Esophagus (tissue), 2 donors: Measurements from ENCODE around the gene WWOX. TPM values are rescaled to one million over a fixed set of nuclear protein-coding genes. Genes with fewer than 3 reads are reported as not detected.

Experiments
- H3K27ac ChIP-seq, 2 donors: one replicate each; pipeline ENCODE4 v1.5.1; 2013; ENCODE audit warnings: low read depth in 2 of 2, mild to moderate bottlenecking in 2 of 2, inconsistent platforms in 1 of 2, low read length in 1 of 2, moderate library complexity in 1 of 2
- H3K27me3 ChIP-seq, 2 donors: one replicate each; pipeline ENCODE4 v1.6.1; 2013; ENCODE audit warnings: low read length in 2 of 2, control low read depth in 1 of 2, mild to moderate bottlenecking in 1 of 2; ENCODE audit not compliant: insufficient read depth in 2 of 2, control insufficient read depth in 1 of 2
- H3K36me3 ChIP-seq, 2 donors: one replicate each; pipeline ENCODE4 v1.6.1; 2013; ENCODE audit warnings: low read length in 1 of 2; ENCODE audit not compliant: control insufficient read depth in 2 of 2, insufficient read depth in 2 of 2
- H3K4me1 ChIP-seq, 2 donors: one replicate each; pipeline ENCODE4 v1.6.1; 2013; ENCODE audit warnings: low read length in 1 of 2; ENCODE audit not compliant: control insufficient read depth in 2 of 2, insufficient read depth in 2 of 2
- H3K4me3 ChIP-seq, 2 donors: one replicate each; pipeline ENCODE4 v1.5.1; 2013; ENCODE audit warnings: low read length in 2 of 2, mild to moderate bottlenecking in 2 of 2, low read depth in 1 of 2, moderate library complexity in 1 of 2
- H3K9me3 ChIP-seq, 2 donors: one replicate each; pipeline ENCODE4 v1.6.1; 2013; ENCODE audit warnings: mild to moderate bottlenecking in 2 of 2, low read depth in 1 of 2, low read length in 1 of 2, moderate library complexity in 1 of 2; ENCODE audit not compliant: control insufficient read depth in 2 of 2, insufficient read depth in 1 of 2
- WGBS, 2 donors: extraction: QIAGEN DNeasy Blood & Tissue Kit; methylation state at CpG; one replicate each; pipeline ENCODE4 v1.1.7; 2013; 5-methylcytosine and 5-hydroxymethylcytosine counted together
- polyA plus RNA-seq, 2 donors: library from polyadenylated mRNA; stranded (reverse); fragments of 200-250 nt; gene quantifications; one replicate each; pipeline ENCODE4 v1.2.3, GENCODE V29; 2013
- donor health status: healthy with polysubstance abuse.
- donor health status: Bipolar disorder and iron deficiency.

WWOX gene
- polyA plus RNA-seq, 2 donors, result 6.4 to 9.1 TPM

GRCh38 chr16:78962457-78962929 lies 863.0 kb downstream of the WWOX start:
- Histone ChIP-seq H3K27me3 (no peaks in the 10 kb centered on the region), H3K36me3 (no peaks in the 10 kb centered on the region), H3K4me3 (no peak overlapping the region), H3K27ac (no peak overlapping the region), H3K9me3 (no peaks in the 10 kb centered on the region), H3K4me1 (no peaks in the 10 kb centered on the region)
- 71 to 76% methylated on average over 2 of the region's 2 CpGs for WGBS, 2 donors

GRCh38 chr16:78967948-78968347 lies 868.5 kb downstream of the WWOX start:
- Histone ChIP-seq H3K4me1 (peaks cover 0 to 2% of the 10 kb centered on the region in 2 donors), H3K27ac (no peak overlapping the region), H3K4me3 (no peak overlapping the region), H3K27me3 (no peaks in the 10 kb centered on the region), H3K36me3 (no peaks in the 10 kb centered on the region), H3K9me3 (no peaks in the 10 kb centered on the region)
- 83 to 89% methylated on average over 20 of the region's 20 CpGs for WGBS, 2 donors

- Histone ChIP-seq H3K36me3 (no peaks in the 10 kb centered on the region), H3K27me3 (no peaks in the 10 kb centered on the region), H3K27ac (no peak overlapping the region), H3K4me1 (peaks cover 0 to 2% of the 10 kb centered on the region in 2 donors), H3K4me3 (no peak overlapping the region), H3K9me3 (no peaks in the 10 kb centered on the region)
- 55 to 61% methylated on average over 3 of the region's 3 CpGs for WGBS, 2 donors
These were observed 870.3 kb downstream of the WWOX start for GRCh38 chr16:78969721-78970120.

GRCh38 chr16:78970650-78971049 lies 871.2 kb downstream of the WWOX start:
- Histone ChIP-seq H3K36me3 (no peaks in the 10 kb centered on the region), H3K4me1 (peaks cover 0 to 2% of the 10 kb centered on the region in 2 donors), H3K27me3 (no peaks in the 10 kb centered on the region), H3K27ac (no peak overlapping the region), H3K9me3 (no peaks in the 10 kb centered on the region), H3K4me3 (no peak overlapping the region)
- 90 to 96% methylated on average over 2 of the region's 2 CpGs for WGBS, 2 donors

GRCh38 chr16:78972006-78972405 lies 872.6 kb downstream of the WWOX start:
- Histone ChIP-seq H3K4me1 (peaks cover 0 to 2% of the 10 kb centered on the region in 2 donors), H3K4me3 (no peak overlapping the region), H3K36me3 (no peaks in the 10 kb centered on the region), H3K27ac (no peak overlapping the region), H3K9me3 (no peaks in the 10 kb centered on the region), H3K27me3 (no peaks in the 10 kb centered on the region)
- 81 to 82% methylated on average over 10 of the region's 10 CpGs for WGBS, 2 donors

- peaks cover 0 to under 1% of the 10 kb centered on the region in 2 donors for H3K4me1 ChIP-seq
- WGBS, 2 donors, result 63 to 70% methylated on average over 13 of the region's 13 CpGs
- H3K4me3 ChIP-seq, result no peak overlapping the region
- H3K9me3 ChIP-seq, result no peaks in the 10 kb centered on the region
- H3K27me3 ChIP-seq, result no peaks in the 10 kb centered on the region
- H3K36me3 ChIP-seq, result no peaks in the 10 kb centered on the region
- H3K27ac ChIP-seq, result no peak overlapping the region
These were observed 873.5 kb downstream of the WWOX start for GRCh38 chr16:78972986-78973385.

GRCh38 chr16:78976212-78976611 lies 876.8 kb downstream of the WWOX start:
- Histone ChIP-seq H3K36me3 (no peaks in the 10 kb centered on the region), H3K4me1 (no peaks in the 10 kb centered on the region), H3K27ac (no peak overlapping the region), H3K4me3 (no peak overlapping the region), H3K9me3 (no peaks in the 10 kb centered on the region), H3K27me3 (no peaks in the 10 kb centered on the region)
- 96 to 97% methylated on average over 10 of the region's 10 CpGs for WGBS, 2 donors

- WGBS, 2 donors, result 90 to 95% methylated on average over 6 of the region's 6 CpGs
- Histone ChIP-seq H3K36me3 (no peaks in the 10 kb centered on the region), H3K9me3 (no peaks in the 10 kb centered on the region), H3K4me3 (no peak overlapping the region), H3K4me1 (no peaks in the 10 kb centered on the region), H3K27me3 (no peaks in the 10 kb centered on the region), H3K27ac (no peak overlapping the region)
These were observed 881.4 kb downstream of the WWOX start for GRCh38 chr16:78980825-78981224.

GRCh38 chr16:78982096-78982744 lies 882.8 kb downstream of the WWOX start:
- no peaks in the 10 kb centered on the region for H3K36me3 ChIP-seq
- H3K9me3 ChIP-seq, result no peaks in the 10 kb centered on the region
- WGBS, 2 donors, result 56 to 63% methylated on average over 10 of the region's 10 CpGs
- H3K27me3 ChIP-seq, result no peaks in the 10 kb centered on the region
- no peaks in the 10 kb centered on the region for H3K4me1 ChIP-seq
- H3K27ac ChIP-seq, result no peak overlapping the region
- H3K4me3 ChIP-seq, result no peak overlapping the region

- Histone ChIP-seq H3K36me3 (no peaks in the 10 kb centered on the region), H3K4me3 (no peak overlapping the region), H3K4me1 (no peaks in the 10 kb centered on the region), H3K27ac (no peak overlapping the region), H3K9me3 (no peaks in the 10 kb centered on the region), H3K27me3 (no peaks in the 10 kb centered on the region)
- WGBS, 2 donors, result 72 to 76% methylated on average over 3 of the region's 3 CpGs
These were observed 884.9 kb downstream of the WWOX start for GRCh38 chr16:78984324-78984723.
